GM12878 (cell line): Measurements from ENCODE around the gene FAM222A. TPM values are rescaled to one million over a fixed set of nuclear protein-coding genes. Genes with fewer than 3 reads are reported as not detected.

Source experiments
- ATAC-seq: fragments of 200-7000 bp; cut with Tn5 transposase; 3 replicates; pipeline ENCODE4 v1.9.1; 2020; ENCODE audit warnings: mild to moderate bottlenecking, moderate library complexity
- BruUV-seq: library from RNA; stranded (reverse); fragments of 400-500 nt; replicated peaks from 2 replicates; lab custom pipeline; 2021; lab: Mats Ljungman, UMichigan
- CTCF ChIA-PET: fragments of 300-600 bp; sonication (Branson Sonifier 250); formaldehyde crosslinking; extraction: SDS; loops from one replicate; lab custom pipeline; 2021; ENCODE audit warnings: inconsistent platforms; lab: Yijun Ruan, JAX
- POLR2A ChIA-PET: fragments of 350-600 bp; formaldehyde crosslinking; extraction: SDS; loops from one replicate; lab custom pipeline; 2021; ENCODE audit warnings: inconsistent platforms; lab: Charles Lee
- RAD21 ChIA-PET: fragments of 300-600 bp; sonication (Branson Sonifier 250); formaldehyde crosslinking; loops from one replicate; lab custom pipeline; 2023; ENCODE audit warnings: antibody characterized with exemption; ENCODE audit not compliant: unreplicated experiment; lab: Charles Lee
- SMC1A ChIA-PET: fragments of 300-600 bp; sonication (Branson Sonifier 250); formaldehyde crosslinking; loops from one replicate; lab custom pipeline; 2023; ENCODE audit not compliant: unreplicated experiment, uncharacterized antibody; lab: Charles Lee
- DNase-seq: peaks from one replicate; pipeline ENCODE4 v3.0.0-alpha.2; 2011; ENCODE audit warnings: low read depth, low spot score
- FAIRE-seq: peaks from 3 replicates; lab custom pipeline; 2011; peaks lifted over from hg19 to GRCh38; lab: Jason Lieb, UNC
- H2AFZ ChIP-seq: 2 replicates; pipeline ENCODE4 v1.6.0; 2011; ENCODE audit warnings: low read depth, low read length, control low read depth; ENCODE audit not compliant: control insufficient read depth
- H3K27ac ChIP-seq: 2 replicates; pipeline ENCODE4 v1.5.1; 2011; ENCODE audit warnings: control low read depth; ENCODE audit not compliant: control insufficient read depth, insufficient read depth
- H3K27me3 ChIP-seq, 2 experiments: replicated peaks in 1 of 2; 2 replicates each; pipeline versions ENCODE4 v1.6.0 to v1.6.1; 2011; ENCODE audit warnings: low read length in 1 of 2; ENCODE audit not compliant: control insufficient read depth in 2 of 2, insufficient read depth in 2 of 2
- H3K36me3 ChIP-seq, 2 experiments: 2 replicates each; pipeline ENCODE4 v1.5.1; 2011; ENCODE audit warnings: low read length in 1 of 2; ENCODE audit not compliant: control insufficient read depth in 2 of 2, insufficient read depth in 2 of 2
- H3K4me1 ChIP-seq: 2 replicates; pipeline ENCODE4 v1.6.1; 2011; ENCODE audit warnings: mild to moderate bottlenecking, low read length, moderate library complexity, mixed read lengths; ENCODE audit not compliant: control insufficient read depth, insufficient read depth
- H3K4me2 ChIP-seq: 2 replicates; pipeline ENCODE4 v1.6.0; 2011; ENCODE audit warnings: control low read depth; ENCODE audit not compliant: control insufficient read depth, insufficient read depth
- H3K4me3 ChIP-seq: fragments of 200-600 bp; sonication (generic); 2 replicates; pipeline ENCODE4 v1.5.1; 2016
- H3K79me2 ChIP-seq: 2 replicates; pipeline ENCODE4 v1.6.0; 2011; ENCODE audit warnings: low read length; ENCODE audit not compliant: control insufficient read depth, insufficient read depth
- H3K9ac ChIP-seq: 2 replicates; pipeline ENCODE4 v1.8.0; 2011; ENCODE audit warnings: low read length, control low read depth, mixed read lengths; ENCODE audit not compliant: control insufficient read depth, insufficient read depth
- H3K9me3 ChIP-seq: replicated peaks from 3 replicates; pipeline ENCODE4 v1.5.1; 2011; ENCODE audit warnings: mild to moderate bottlenecking, low read length; ENCODE audit not compliant: control insufficient read depth, insufficient read depth
- H4K20me1 ChIP-seq: 2 replicates; pipeline ENCODE4 v1.6.0; 2011; ENCODE audit not compliant: control insufficient read depth, insufficient read depth
- CBX3 ChIP-seq: fragments of 200-600 bp; sonication (generic); IDR thresholded peaks from 2 replicates; pipeline ENCODE4 v1.6.1; 2016; ENCODE audit warnings: low read depth, borderline replicate concordance
- HCFC1 ChIP-seq: fragments of 150-350 bp; IDR thresholded peaks from 2 replicates; pipeline ENCODE4 v1.6.1; 2014; ENCODE audit warnings: low read length
- KDM1A ChIP-seq: fragments of 200-600 bp; sonication (generic); IDR thresholded peaks from 2 replicates; pipeline ENCODE4 v1.6.1; 2016; ENCODE audit warnings: borderline replicate concordance
- MEF2B ChIP-seq: fragments of 450-650 bp; IDR thresholded peaks from 2 replicates; pipeline ENCODE4 v1.6.1; 2018; ENCODE audit warnings: mild to moderate bottlenecking, moderate library complexity; ENCODE audit not compliant: partially characterized antibody, poor library complexity, severe bottlenecking
- NFYA ChIP-seq: IDR thresholded peaks from 2 replicates; pipeline ENCODE4 v1.6.1; 2011; ENCODE audit warnings: low read depth, mild to moderate bottlenecking, low read length, improper control_type of control experiment, borderline replicate concordance
- WRNIP1 ChIP-seq: IDR thresholded peaks from 2 replicates; pipeline ENCODE4 v1.6.1; 2011; ENCODE audit warnings: low read depth, low read length, improper control_type of control experiment, borderline replicate concordance
- ZNF274 ChIP-seq: IDR thresholded peaks from one replicate; pipeline ENCODE4 v1.8.0; 2011; ENCODE audit not compliant: insufficient read length, insufficient read depth
- ZNF384 ChIP-seq: IDR thresholded peaks from 2 replicates; pipeline ENCODE4 v1.6.1; 2012; ENCODE audit warnings: low read depth, mild to moderate bottlenecking, low read length, improper control_type of control experiment, borderline replicate concordance
- WGBS: methylation state at CpG from one replicate; pipeline ENCODE4 v1.1.6; 2016; ENCODE audit warnings: low lambda C conversion rate; ENCODE audit not compliant: insufficient replicate concordance, insufficient coverage; ENCODE audit errors: missing lambda C conversion rate; 5-methylcytosine and 5-hydroxymethylcytosine counted together
- in situ Hi-C: fragments of 300-500 bp; cut with MboI; formaldehyde crosslinking; loops from 9 replicates; pipeline ENCODE4 v1.14.3; 2018; ENCODE audit warnings: mixed read lengths
- intact Hi-C: fragments of 100-400 bp; cut with micrococcal nuclease; formaldehyde crosslinking; loops from one replicate; pipeline ENCODE4 v1.14.2; 2022; ENCODE audit not compliant: unreplicated experiment
- polyA plus RNA-seq, 11 experiments: library from polyadenylated mRNA; depleted of rRNA in 4 of 11; unstranded in 6 of 11; stranded (reverse) in 5 of 11; fragments of >200 nt; fragmentation: Nextera tagmentation in 4 of 11; fragmentation: Illumina TruSeq in 1 of 11; extraction: Ambion mirVana in 4 of 11; extraction: Trizol in 1 of 11; gene quantifications; 1 replicate in 1 of 11; 2 replicates in 10 of 11; pipeline versions ENCODE4 v1.2.1 to v1.2.3, GENCODE V29; 2011 to 2016; ENCODE audit warnings: inconsistent platforms in 2 of 11, missing spikeins in 2 of 11, low read depth in 1 of 11
- total RNA-seq, 4 experiments: library from RNA; depleted of rRNA in 3 of 4; stranded (reverse); fragments of >200 nt in 3 of 4; fragmentation: Illumina TruSeq in 1 of 4; extraction: Trizol in 1 of 4; gene quantifications; 2 replicates each; pipeline versions ENCODE4 v1.2.1 to v1.2.3, GENCODE V29; 2013 to 2021
- TF ChIP-seq, protein P1 (sequence below): IDR thresholded peaks from 2 replicates; pipeline ENCODE4 v1.6.1; 2011; ENCODE audit warnings: mild to moderate bottlenecking, low read depth, low read length, moderate library complexity; ENCODE audit not compliant: insufficient replicate concordance
- TF ChIP-seq, protein P2 (sequence below): IDR thresholded peaks from 2 replicates; pipeline ENCODE4 v1.6.1; 2012; ENCODE audit warnings: low read depth, low read length, improper control_type of control experiment
- TF ChIP-seq, protein P3 (sequence below): IDR thresholded peaks from 2 replicates; pipeline ENCODE4 v1.6.1; 2012; ENCODE audit warnings: low read length, inconsistent platforms

Gene FAM222A
- total and polyA plus RNA-seq, 10 of the 15 experiments (the other 5 are each of a cell fraction or from before 2014, with no cell fraction given) = 0.04 to 0.49 (median 0.14) TPM; not detected in 3

DNA sequence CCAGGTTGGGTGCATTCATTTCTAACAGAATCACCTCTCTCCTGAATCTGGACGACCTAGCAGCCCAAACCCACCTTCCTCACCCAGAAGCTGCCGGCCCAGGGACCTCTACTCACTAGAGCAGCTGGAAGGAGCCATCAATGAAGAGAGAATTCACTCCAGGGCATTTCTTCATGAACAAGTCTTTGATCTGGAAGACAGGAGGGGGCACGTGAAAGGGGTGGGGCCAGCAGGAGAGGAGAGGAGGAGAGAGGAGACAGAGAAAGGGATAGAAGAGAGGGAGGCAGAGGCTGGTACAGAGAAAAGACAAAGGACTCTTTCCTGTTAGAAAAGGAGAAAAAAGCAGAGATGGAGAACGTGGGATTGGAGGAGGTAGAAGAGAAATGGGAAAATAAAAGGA is 79.8 kb downstream of the FAM222A start (continued):
- TF ChIP-seq, protein P1, sequence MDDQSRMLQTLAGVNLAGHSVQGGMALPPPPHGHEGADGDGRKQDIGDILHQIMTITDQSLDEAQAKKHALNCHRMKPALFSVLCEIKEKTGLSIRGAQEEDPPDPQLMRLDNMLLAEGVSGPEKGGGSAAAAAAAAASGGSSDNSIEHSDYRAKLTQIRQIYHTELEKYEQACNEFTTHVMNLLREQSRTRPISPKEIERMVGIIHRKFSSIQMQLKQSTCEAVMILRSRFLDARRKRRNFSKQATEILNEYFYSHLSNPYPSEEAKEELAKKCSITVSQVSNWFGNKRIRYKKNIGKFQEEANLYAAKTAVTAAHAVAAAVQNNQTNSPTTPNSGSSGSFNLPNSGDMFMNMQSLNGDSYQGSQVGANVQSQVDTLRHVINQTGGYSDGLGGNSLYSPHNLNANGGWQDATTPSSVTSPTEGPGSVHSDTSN = no peak
- no peak for TF ChIP-seq MEF2B
- no peak for TF ChIP-seq NFYA
- TF ChIP-seq, protein P2, sequence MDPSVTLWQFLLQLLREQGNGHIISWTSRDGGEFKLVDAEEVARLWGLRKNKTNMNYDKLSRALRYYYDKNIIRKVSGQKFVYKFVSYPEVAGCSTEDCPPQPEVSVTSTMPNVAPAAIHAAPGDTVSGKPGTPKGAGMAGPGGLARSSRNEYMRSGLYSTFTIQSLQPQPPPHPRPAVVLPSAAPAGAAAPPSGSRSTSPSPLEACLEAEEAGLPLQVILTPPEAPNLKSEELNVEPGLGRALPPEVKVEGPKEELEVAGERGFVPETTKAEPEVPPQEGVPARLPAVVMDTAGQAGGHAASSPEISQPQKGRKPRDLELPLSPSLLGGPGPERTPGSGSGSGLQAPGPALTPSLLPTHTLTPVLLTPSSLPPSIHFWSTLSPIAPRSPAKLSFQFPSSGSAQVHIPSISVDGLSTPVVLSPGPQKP = no peak

DNA sequence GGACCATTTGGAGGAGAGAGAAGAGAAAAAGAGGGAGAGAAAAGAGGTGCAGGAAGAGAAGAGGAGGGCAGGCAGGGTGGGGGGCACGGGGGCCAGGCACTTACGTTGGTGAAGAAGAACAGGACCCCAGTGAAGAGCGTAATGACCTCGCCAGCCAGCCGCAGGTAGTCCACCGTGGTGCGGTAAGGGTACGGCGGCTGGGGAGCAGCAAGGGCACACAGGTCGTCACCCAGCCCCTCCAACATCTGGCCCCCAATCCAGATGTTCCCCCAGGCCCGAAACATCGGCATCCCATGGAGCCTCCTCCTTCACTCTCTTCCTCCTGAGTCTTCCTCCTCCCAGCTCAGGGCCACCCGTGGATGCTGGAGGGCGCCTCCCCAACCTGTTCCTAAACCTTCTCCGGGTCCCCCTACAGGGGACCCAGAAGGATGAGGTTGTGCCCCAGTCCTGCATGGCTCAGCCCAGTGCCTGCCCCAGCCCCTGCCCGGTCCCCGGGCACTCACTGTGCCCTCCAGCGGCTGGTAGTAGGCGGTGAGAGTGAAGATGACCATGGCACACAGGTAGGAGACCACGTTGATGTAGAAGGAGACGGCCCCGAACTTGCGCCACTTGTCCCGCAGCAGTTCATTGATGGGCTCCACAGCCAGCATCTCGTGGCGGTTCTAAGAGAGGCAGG is 80.3 kb downstream of the FAM222A start:
- 34% methylated on average over 20 of the region's 26 CpGs for WGBS
- no peaks in the 10 kb centered on the region for H3K9me3 ChIP-seq
- H3K4me3 ChIP-seq = no peak overlapping the region
- ChIA-PET POLR2A (no interaction called here), RAD21 (no interaction called here), SMC1A (no interaction called here), CTCF (interaction anchor here (0.6 kb wide), 1 partner anchor 750 kb away, joined by 3 read pairs; no protein-coding TSS in a partner anchor)
- no peaks in the 10 kb centered on the region for H3K4me1 ChIP-seq
- H3K9ac ChIP-seq = no peak overlapping the region
- intact Hi-C loops = no loop called here
- no peak for DNase-seq
- H3K4me2 ChIP-seq = no peak overlapping the region
- in situ Hi-C loops = no loop called here
- H4K20me1 ChIP-seq = no peaks in the 10 kb centered on the region; the same call in 1 of the 2 replicates
- no peak for FAIRE-seq
- peaks cover 0 to 3% of the 10 kb centered on the region in 2 experiments; a peak in 2 of 4 replicates for H3K27me3 ChIP-seq
- no peaks in the 10 kb centered on the region for H3K79me2 ChIP-seq
- H2AFZ ChIP-seq = no peak overlapping the region
- TF ChIP-seq ZNF384 = no peak
- no peak for TF ChIP-seq CBX3
- no peak for TF ChIP-seq HCFC1
- TF ChIP-seq ZNF274 = no peak
- TF ChIP-seq WRNIP1 = no peak
- TF ChIP-seq, protein P3, sequence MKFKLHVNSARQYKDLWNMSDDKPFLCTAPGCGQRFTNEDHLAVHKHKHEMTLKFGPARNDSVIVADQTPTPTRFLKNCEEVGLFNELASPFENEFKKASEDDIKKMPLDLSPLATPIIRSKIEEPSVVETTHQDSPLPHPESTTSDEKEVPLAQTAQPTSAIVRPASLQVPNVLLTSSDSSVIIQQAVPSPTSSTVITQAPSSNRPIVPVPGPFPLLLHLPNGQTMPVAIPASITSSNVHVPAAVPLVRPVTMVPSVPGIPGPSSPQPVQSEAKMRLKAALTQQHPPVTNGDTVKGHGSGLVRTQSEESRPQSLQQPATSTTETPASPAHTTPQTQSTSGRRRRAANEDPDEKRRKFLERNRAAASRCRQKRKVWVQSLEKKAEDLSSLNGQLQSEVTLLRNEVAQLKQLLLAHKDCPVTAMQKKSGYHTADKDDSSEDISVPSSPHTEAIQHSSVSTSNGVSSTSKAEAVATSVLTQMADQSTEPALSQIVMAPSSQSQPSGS = no peak
- TF ChIP-seq KDM1A = no peak
- H3K27ac ChIP-seq = no peak overlapping the region
- BruUV-seq = no TSS peak
- ATAC-seq = no peak
- H3K36me3 ChIP-seq = no peaks in the 10 kb centered on the region
